ENCODE results near the gene CCR4.

The CCR4 gene

DNA sequence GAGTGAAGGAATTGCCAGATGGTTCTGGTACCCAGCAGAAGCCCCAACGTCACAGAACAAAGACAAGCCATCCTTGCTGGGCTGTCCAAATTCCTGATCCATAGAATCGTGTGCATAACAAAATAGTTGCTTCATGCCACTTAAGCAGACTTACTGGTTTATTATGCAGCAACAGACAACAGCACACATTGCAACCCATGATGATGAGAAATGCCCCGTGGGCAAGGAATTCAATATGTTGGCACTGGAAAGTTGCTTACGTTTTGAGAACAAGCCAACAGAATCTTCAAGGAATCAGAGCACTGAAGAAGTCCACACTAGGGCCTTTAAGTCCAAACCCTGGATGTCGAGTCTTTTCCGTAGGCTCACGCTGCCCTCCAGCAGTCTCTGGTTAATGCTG, 40.3 kb downstream of the CCR4 start:
- no peak overlapping the region for H3K27ac ChIP-seq
- peaks cover 0 to 1% (median 0%) of the 10 kb centered on the region in 11 experiments; a peak in 2 of 22 replicates for H4K20me1 ChIP-seq
- no peak overlapping the region for H3K9ac ChIP-seq
- H3K27me3 ChIP-seq, result no peaks in the 10 kb centered on the region
- H3K9me3 ChIP-seq (replicated peaks in 1 of 11), result no peaks in the 10 kb centered on the region; a peak in 1 of 22 replicates
- no peak overlapping the region for H3K4me3 ChIP-seq
- H3K4me2 ChIP-seq, result no peak overlapping the region
- TF ChIP-seq Cebpa-rat (IDR thresholded peaks at IDR 0.05), result no peak
- H3K4me1 ChIP-seq, result peaks cover 0 to 6% (median 0%) of the 10 kb centered on the region in 10 experiments; a peak in 1 of 20 replicates
- peaks cover 0 to 17% (median 5%) of the 10 kb centered on the region in 11 experiments; a peak in 17 of 22 replicates for H3K36me3 ChIP-seq

DNA sequence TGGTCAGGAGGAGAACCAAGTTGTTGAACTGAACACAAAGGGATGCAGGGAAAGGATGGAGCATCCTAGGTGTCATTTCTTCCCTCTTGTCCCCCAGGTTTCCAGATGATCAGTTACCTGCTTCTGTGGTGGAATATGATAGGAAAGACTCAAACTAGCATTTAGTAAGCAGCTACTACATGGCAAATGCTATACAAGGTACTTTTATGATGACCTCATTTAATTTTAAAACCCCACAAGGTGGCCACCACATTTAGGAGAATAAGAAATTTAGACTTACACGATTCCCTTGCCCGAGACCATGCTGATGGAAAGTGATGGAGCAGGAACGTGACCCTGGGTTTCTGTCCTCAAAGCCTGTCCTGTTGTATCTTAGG, 40.9 kb downstream of the CCR4 start:
- H3K4me3 ChIP-seq, result no peak overlapping the region
- H3K27ac ChIP-seq, result no peak overlapping the region
- H3K9ac ChIP-seq, result no peak overlapping the region
- H4K20me1 ChIP-seq, result peaks cover 0 to 6% (median 0%) of the 10 kb centered on the region in 11 experiments; a peak in 3 of 22 replicates
- TF ChIP-seq Cebpa-rat (IDR thresholded peaks at IDR 0.05), result no peak
- H3K36me3 ChIP-seq, result peaks cover 0 to 22% (median 10%) of the 10 kb centered on the region in 11 experiments; a peak in 17 of 22 replicates
- H3K4me1 ChIP-seq, result peaks cover 0 to 11% (median 0%) of the 10 kb centered on the region in 10 experiments; a peak in 4 of 20 replicates
- no peaks in the 10 kb centered on the region; a peak in 1 of 22 replicates for H3K9me3 ChIP-seq (replicated peaks in 1 of 11)
- H3K4me2 ChIP-seq, result no peak overlapping the region
- H3K27me3 ChIP-seq, result no peaks in the 10 kb centered on the region

DNA sequence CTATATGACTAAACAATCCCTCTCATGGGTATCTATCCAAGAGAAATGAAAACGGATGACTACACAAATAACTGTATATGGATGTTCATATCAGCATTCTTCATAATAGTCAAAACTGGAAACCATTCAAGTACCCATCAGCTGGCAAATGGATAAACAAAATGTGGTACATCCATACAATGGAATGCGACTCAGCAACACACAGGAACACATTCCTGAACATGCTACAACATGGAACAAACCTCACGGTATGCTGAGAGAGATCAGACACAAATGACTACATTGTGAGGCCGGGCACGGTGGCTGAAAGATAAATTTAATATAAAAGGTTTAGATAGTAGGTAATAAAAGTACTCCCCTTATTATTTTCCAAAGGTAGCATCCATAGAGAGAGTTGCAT, 42.6 kb downstream of the CCR4 start:
- H3K9ac ChIP-seq, result no peak overlapping the region
- H3K27ac ChIP-seq, result no peak overlapping the region
- no peaks in the 10 kb centered on the region for H3K9me3 ChIP-seq (replicated peaks in 1 of 11)
- peaks cover 7 to 39% (median 23%) of the 10 kb centered on the region in 11 experiments; a peak in 20 of 22 replicates for H3K36me3 ChIP-seq
- no peak for TF ChIP-seq Cebpa-rat (IDR thresholded peaks at IDR 0.05)
- no peak overlapping the region for H3K4me2 ChIP-seq
- H3K4me1 ChIP-seq, result peaks cover 0 to 18% (median 0%) of the 10 kb centered on the region in 10 experiments; a peak in 4 of 20 replicates
- H3K4me3 ChIP-seq, result no peak overlapping the region
- H3K27me3 ChIP-seq, result no peaks in the 10 kb centered on the region
- peaks cover 0 to 10% (median 0%) of the 10 kb centered on the region in 11 experiments; a peak in 5 of 22 replicates for H4K20me1 ChIP-seq

DNA sequence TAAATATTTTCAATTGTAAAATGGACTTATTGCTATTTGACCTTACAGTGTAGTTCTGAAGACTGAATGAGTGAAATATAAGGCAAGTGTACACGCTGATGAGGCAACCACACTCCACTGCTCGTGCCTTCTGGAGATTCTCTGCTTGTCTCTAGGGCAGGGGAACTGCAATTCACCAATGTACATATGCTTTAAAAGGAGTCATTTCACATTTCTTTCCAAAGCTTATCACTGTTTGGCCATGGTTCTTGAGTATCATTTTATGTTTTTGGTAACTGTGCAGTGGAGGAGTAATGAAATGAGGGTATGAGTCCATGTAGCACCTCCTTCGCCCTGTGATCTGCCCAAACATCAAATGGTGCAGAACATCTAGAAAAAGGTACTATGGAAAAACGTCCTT, 43.7 kb downstream of the CCR4 start:
- Histone ChIP-seq H3K4me2 (no peak overlapping the region), H3K27ac (no peak overlapping the region), H3K9ac (no peak overlapping the region), H4K20me1 (peaks cover 0 to 10% (median 0%) of the 10 kb centered on the region in 11 experiments; a peak in 5 of 22 replicates), H3K4me3 (no peak overlapping the region), H3K4me1 (peaks cover 0 to 21% (median 0%) of the 10 kb centered on the region in 10 experiments; a peak in 7 of 20 replicates), H3K27me3 (no peaks in the 10 kb centered on the region), H3K9me3 (replicated peaks in 1 of 11) (peaks cover 0 to 9% (median 0%) of the 10 kb centered on the region in 11 experiments; a peak in 1 of 22 replicates), H3K36me3 (peaks cover 16 to 50% (median 34%) of the 10 kb centered on the region in 11 experiments; a peak in 20 of 22 replicates)
- TF ChIP-seq Cebpa-rat (IDR thresholded peaks at IDR 0.05), result no peak

DNA sequence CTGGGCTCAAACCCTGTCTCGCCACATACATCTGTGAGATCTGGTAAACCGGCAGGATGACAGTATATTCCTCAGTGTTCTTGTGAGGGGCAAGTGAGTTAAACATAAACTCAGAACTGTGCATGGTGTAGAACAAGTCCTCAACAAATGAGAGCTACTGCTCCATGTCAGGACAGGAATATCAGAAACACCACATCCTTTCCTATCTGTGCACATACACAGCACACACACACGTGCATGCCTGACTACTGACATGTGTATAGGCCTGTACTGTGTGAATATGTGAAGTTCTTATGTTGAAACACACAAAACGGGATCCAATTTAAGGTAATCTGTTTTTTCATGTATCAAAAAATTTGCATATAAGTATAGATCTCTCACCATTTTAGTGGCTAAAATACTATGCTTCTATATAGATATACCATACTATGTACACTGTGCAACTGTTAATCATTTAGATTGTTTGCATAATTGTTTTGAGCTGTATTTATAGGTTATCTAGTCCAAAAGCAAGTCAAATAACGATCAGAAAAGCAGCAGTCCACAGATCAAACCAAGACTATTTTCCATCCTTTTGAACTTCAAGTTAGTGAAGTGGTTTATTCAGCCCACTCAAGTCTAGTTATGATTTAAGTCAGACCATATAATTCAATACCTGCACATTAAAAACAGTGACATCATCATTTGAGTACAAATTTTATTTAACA, 44.8 kb downstream of the CCR4 start:
- Histone ChIP-seq H3K27ac (no peak overlapping the region), H3K4me2 (no peak overlapping the region), H3K36me3 (peaks cover 16 to 61% (median 36%) of the 10 kb centered on the region in 11 experiments; a peak in 20 of 22 replicates), H3K27me3 (no peaks in the 10 kb centered on the region), H3K9me3 (replicated peaks in 1 of 11) (peaks cover 0 to 9% (median 0%) of the 10 kb centered on the region in 11 experiments; a peak in 1 of 22 replicates), H3K4me1 (peaks cover 0 to 32% (median 10%) of the 10 kb centered on the region in 10 experiments; a peak in 16 of 20 replicates), H3K9ac (no peak overlapping the region), H4K20me1 (peaks cover 0 to 10% (median 0%) of the 10 kb centered on the region in 11 experiments; a peak in 5 of 22 replicates), H3K4me3 (no peak overlapping the region)
- TF ChIP-seq Cebpa-rat (IDR thresholded peaks at IDR 0.05), result no peak

DNA sequence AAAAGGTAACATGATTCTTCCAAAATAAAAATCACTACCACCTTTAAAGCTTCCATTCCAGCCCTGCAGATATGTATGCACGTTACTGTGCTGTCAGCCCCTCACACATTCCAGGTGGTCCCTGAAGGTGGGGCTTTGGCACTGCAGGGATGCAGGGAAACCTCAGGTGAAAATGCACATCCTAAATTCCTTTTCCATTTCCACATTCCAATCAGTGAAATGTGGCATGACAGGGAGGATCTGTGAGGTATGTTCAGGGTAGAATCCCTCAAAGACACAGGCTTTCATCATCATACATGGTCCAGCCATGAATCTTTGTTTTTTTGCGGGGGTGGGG, 45.3 kb downstream of the CCR4 start:
- H3K27me3 ChIP-seq, result no peaks in the 10 kb centered on the region
- H4K20me1 ChIP-seq, result peaks cover 0 to 10% (median 0%) of the 10 kb centered on the region in 11 experiments; a peak in 5 of 22 replicates
- no peak for TF ChIP-seq Cebpa-rat (IDR thresholded peaks at IDR 0.05)
- peaks cover 0 to 9% (median 0%) of the 10 kb centered on the region in 11 experiments; a peak in 1 of 22 replicates for H3K9me3 ChIP-seq (replicated peaks in 1 of 11)
- H3K4me1 ChIP-seq, result peaks cover 0 to 37% (median 15%) of the 10 kb centered on the region in 10 experiments; a peak in 17 of 20 replicates
- no peak overlapping the region for H3K4me3 ChIP-seq
- H3K9ac ChIP-seq, result no peak overlapping the region
- H3K27ac ChIP-seq, result no peak overlapping the region
- H3K4me2 ChIP-seq, result no peak overlapping the region
- peaks cover 16 to 66% (median 36%) of the 10 kb centered on the region in 11 experiments; a peak in 20 of 22 replicates for H3K36me3 ChIP-seq

DNA sequence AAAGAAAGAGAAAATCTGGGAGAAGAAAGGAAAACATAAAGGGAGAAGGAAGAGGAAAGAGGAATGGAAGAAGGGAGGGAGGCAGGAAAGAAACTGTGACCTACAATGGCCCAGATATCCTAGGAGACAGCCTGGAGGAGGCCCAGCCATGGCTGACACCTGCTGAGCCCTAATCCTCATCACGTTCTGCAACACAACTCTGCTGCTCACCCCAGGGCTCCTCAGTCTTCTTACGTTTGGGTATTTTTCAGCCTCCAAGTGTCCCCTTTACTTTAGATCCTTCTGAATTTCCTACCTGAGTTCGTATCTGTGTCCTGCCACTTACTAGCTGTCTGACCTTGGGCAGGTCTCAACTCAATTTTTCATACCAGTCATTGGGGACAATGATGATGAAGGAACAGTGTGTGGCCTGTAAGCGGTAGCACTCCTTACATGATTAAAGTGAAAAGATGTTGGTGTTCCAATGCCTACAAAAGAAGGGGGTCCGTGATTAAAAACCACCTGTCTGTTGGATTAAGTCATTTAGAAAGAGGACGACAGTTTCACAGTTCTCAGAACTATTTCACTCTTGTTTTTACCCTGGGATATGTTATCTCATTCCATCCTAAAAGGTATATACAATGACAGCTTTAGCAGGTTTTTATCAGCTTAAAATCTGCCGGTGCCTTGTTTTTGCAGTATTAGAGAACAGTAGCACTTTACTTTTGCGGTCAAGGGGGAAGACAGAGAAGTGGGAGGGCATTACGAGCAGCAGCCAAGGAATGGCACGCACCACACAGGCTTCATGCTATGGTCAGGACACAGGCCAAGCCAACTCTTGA, 47.4 kb downstream of the CCR4 start:
- no peak for TF ChIP-seq Cebpa-rat (IDR thresholded peaks at IDR 0.05)
- H3K27me3 ChIP-seq, result no peaks in the 10 kb centered on the region

DNA sequence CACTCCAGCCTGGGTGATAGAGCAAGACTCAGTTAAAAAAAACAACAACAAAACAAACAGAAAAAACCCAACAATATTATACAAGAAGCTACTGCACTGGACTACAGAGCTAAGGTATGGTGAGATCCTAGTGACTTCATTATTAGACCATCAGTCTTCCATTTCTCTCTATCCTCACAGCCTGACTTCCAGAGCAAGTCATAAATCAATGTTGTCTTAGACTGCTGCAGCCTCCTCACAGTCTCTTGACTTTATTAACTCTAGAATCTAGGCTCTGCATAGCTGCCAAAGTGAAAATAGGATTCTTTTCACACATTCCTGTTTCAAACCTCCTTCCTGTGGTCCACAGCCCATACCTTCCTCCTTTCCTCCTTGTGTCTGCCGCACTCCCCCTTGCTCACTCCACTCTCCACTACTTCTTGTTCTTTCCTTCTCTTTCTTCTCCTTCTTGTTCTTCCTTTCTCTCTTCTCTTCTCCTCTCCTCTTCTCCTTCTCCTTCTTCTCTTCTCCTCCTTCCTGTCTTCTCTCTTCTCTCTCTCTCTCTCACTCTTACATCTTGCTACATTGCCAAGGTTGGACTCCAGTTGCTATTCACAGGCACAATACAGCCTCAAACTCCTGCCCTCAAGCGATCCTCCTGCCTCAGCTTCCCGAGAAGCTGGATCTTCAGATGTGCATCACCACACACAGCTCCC, 49.4 kb downstream of the CCR4 start:
- H3K4me3 ChIP-seq, result no peak overlapping the region
- peaks cover 11 to 25% (median 15%) of the 10 kb centered on the region in 11 experiments for H3K9me3 ChIP-seq (replicated peaks in 1 of 11)
- peak overlapping the region in 2 of 11 experiments; percentile 44 to 63; a peak in 2 of 22 replicates for H3K9ac ChIP-seq
- H4K20me1 ChIP-seq, result peaks cover 0 to 11% (median 0%) of the 10 kb centered on the region in 11 experiments; a peak in 5 of 22 replicates
- peak overlapping the region in 4 of 11 experiments; percentile 33 to 78 (median 66); a peak in 5 of 22 replicates for H3K27ac ChIP-seq
- H3K4me1 ChIP-seq, result peaks cover 12 to 67% (median 35%) of the 10 kb centered on the region in 10 experiments
- peak overlapping the region in 9 of 11 experiments; percentile 56 to 87 (median 75); a peak in 18 of 22 replicates for H3K4me2 ChIP-seq
- H3K36me3 ChIP-seq, result peaks cover 28 to 97% (median 53%) of the 10 kb centered on the region in 11 experiments
- no peak for TF ChIP-seq Cebpa-rat (IDR thresholded peaks at IDR 0.05)
- no peaks in the 10 kb centered on the region for H3K27me3 ChIP-seq

More for the DNA sequence above, 47.4 kb downstream of the CCR4 start:
- peaks cover 0 to 10% (median under 1%) of the 10 kb centered on the region in 11 experiments; a peak in 5 of 22 replicates for H3K9me3 ChIP-seq (replicated peaks in 1 of 11)
- no peak overlapping the region for H3K4me3 ChIP-seq
- H3K4me2 ChIP-seq, result no peak overlapping the region
- no peak overlapping the region for H3K27ac ChIP-seq
- no peak overlapping the region for H3K9ac ChIP-seq
- peaks cover 0 to 11% (median 0%) of the 10 kb centered on the region in 11 experiments; a peak in 5 of 22 replicates for H4K20me1 ChIP-seq
- peaks cover 12 to 57% (median 33%) of the 10 kb centered on the region in 10 experiments for H3K4me1 ChIP-seq
- H3K36me3 ChIP-seq, result peaks cover 17 to 84% (median 36%) of the 10 kb centered on the region in 11 experiments; a peak in 21 of 22 replicates
